ENCODE measurements around the gene RBFOX1. TPM values are rescaled to one million over a fixed set of nuclear protein-coding genes. Genes with fewer than 3 reads are reported as not detected.

RBFOX1 gene
- total and polyA plus RNA-seq, 10 of the 15 experiments (the other 5 are each of a cell fraction or from before 2014, with no cell fraction given) = 0.87 TPM; not detected in 9

DNA sequence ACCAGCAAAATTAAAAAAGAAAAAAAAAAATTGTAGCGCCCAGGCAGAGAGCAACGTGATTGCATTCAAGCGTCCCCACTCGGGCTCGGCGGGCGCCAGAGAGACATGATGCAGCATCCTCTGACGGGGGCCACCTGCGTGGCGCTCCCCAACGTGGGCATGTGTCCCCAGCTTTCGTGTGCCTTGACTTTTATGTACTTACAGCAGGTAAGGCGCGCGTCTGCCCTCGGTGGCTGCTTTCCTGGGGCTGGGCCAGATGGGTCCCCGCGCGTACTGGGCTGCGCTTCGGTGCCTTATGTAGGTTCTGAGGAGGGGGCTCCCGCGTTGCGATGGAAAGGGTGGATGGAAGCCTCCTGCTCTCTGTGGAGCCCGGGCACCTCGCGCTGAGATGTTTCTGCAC, 28.4 kb upstream of the RBFOX1 start:
- no peaks in the 10 kb centered on the region for H3K79me2 ChIP-seq (ENCODE audit: control insufficient read depth, insufficient read depth, low read length)
- no peak overlapping the region for H3K9ac ChIP-seq (ENCODE audit: control insufficient read depth, insufficient read depth, low read length)
- no peak overlapping the region for H3K27ac ChIP-seq (ENCODE audit: control insufficient read depth, insufficient read depth)
- ChIA-PET SMC1A (ENCODE audit: uncharacterized antibody, unreplicated experiment) (no interaction called here), POLR2A (no interaction called here), RAD21 (ENCODE audit: unreplicated experiment) (no interaction called here), CTCF (no interaction called here)
- H2AFZ ChIP-seq (ENCODE audit: control insufficient read depth, low read depth, low read length) = no peak overlapping the region
- H3K4me1 ChIP-seq (ENCODE audit: control insufficient read depth, insufficient read depth, low read length) = no peaks in the 10 kb centered on the region
- intact Hi-C loops (cut with micrococcal nuclease; ENCODE audit: unreplicated experiment) = no loop called here
- no peak overlapping the region for H3K4me3 ChIP-seq
- no peak overlapping the region for H3K4me2 ChIP-seq (ENCODE audit: control insufficient read depth, insufficient read depth)
- FAIRE-seq (no peak), DNase-seq (ENCODE audit: low read depth, low spot score) (no peak), ATAC-seq (no peak)
- H3K36me3 ChIP-seq (ENCODE audit: control insufficient read depth in 2 of 2, insufficient read depth in 2 of 2, low read length in 1 of 2) = no peaks in the 10 kb centered on the region
- BruUV-seq (replicated peaks) = no TSS peak
- no peaks in the 10 kb centered on the region; the same call in 2 of the 3 replicates for H3K9me3 ChIP-seq (replicated peaks; ENCODE audit: control insufficient read depth, insufficient read depth, low read length)
- in situ Hi-C loops (cut with MboI) = no loop called here
- H3K27me3 ChIP-seq (replicated peaks in 1 of 2; ENCODE audit: control insufficient read depth in 2 of 2, insufficient read depth in 2 of 2, low read length in 1 of 2) = no peaks in the 10 kb centered on the region
- no peaks in the 10 kb centered on the region for H4K20me1 ChIP-seq (ENCODE audit: control insufficient read depth, insufficient read depth)
- WGBS (ENCODE audit: insufficient coverage, insufficient replicate concordance, low lambda C conversion rate, missing lambda C conversion rate) = 44% methylated on average over 27 of the region's 27 CpGs
- no peak for TF ChIP-seq FOXM1 (IDR thresholded peaks at IDR 0.05; ENCODE audit: low read depth, low read length)
- TF ChIP-seq CBX3 (IDR thresholded peaks at IDR 0.05; ENCODE audit: borderline replicate concordance, low read depth) = no peak
- TF ChIP-seq, protein P1, sequence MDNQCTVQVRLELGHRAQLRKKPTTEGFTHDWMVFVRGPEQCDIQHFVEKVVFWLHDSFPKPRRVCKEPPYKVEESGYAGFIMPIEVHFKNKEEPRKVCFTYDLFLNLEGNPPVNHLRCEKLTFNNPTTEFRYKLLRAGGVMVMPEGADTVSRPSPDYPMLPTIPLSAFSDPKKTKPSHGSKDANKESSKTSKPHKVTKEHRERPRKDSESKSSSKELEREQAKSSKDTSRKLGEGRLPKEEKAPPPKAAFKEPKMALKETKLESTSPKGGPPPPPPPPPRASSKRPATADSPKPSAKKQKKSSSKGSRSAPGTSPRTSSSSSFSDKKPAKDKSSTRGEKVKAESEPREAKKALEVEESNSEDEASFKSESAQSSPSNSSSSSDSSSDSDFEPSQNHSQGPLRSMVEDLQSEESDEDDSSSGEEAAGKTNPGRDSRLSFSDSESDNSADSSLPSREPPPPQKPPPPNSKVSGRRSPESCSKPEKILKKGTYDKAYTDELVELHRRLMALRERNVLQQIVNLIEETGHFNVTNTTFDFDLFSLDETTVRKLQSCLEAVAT (IDR thresholded peaks at IDR 0.05) = no peak
- no peak for TF ChIP-seq PML (IDR thresholded peaks at IDR 0.05; ENCODE audit: low read length)
- TF ChIP-seq NFXL1 (IDR thresholded peaks at IDR 0.05; ENCODE audit: borderline replicate concordance) = no peak
- TF ChIP-seq, protein P2, sequence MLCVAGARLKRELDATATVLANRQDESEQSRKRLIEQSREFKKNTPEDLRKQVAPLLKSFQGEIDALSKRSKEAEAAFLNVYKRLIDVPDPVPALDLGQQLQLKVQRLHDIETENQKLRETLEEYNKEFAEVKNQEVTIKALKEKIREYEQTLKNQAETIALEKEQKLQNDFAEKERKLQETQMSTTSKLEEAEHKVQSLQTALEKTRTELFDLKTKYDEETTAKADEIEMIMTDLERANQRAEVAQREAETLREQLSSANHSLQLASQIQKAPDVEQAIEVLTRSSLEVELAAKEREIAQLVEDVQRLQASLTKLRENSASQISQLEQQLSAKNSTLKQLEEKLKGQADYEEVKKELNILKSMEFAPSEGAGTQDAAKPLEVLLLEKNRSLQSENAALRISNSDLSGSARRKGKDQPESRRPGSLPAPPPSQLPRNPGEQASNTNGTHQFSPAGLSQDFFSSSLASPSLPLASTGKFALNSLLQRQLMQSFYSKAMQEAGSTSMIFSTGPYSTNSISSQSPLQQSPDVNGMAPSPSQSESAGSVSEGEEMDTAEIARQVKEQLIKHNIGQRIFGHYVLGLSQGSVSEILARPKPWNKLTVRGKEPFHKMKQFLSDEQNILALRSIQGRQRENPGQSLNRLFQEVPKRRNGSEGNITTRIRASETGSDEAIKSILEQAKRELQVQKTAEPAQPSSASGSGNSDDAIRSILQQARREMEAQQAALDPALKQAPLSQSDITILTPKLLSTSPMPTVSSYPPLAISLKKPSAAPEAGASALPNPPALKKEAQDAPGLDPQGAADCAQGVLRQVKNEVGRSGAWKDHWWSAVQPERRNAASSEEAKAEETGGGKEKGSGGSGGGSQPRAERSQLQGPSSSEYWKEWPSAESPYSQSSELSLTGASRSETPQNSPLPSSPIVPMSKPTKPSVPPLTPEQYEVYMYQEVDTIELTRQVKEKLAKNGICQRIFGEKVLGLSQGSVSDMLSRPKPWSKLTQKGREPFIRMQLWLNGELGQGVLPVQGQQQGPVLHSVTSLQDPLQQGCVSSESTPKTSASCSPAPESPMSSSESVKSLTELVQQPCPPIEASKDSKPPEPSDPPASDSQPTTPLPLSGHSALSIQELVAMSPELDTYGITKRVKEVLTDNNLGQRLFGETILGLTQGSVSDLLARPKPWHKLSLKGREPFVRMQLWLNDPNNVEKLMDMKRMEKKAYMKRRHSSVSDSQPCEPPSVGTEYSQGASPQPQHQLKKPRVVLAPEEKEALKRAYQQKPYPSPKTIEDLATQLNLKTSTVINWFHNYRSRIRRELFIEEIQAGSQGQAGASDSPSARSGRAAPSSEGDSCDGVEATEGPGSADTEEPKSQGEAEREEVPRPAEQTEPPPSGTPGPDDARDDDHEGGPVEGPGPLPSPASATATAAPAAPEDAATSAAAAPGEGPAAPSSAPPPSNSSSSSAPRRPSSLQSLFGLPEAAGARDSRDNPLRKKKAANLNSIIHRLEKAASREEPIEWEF (IDR thresholded peaks at IDR 0.05; ENCODE audit: insufficient replicate concordance, low read depth, low read length) = no peak
- TF ChIP-seq JUNB (IDR thresholded peaks at IDR 0.05) = no peak
- TF ChIP-seq FOXK2 (IDR thresholded peaks at IDR 0.05) = no peak
- TF ChIP-seq NFYB (IDR thresholded peaks at IDR 0.05; ENCODE audit: insufficient read depth, low read depth, low read length) = no peak
- no peak for TF ChIP-seq ASH2L (IDR thresholded peaks at IDR 0.05; ENCODE audit: borderline replicate concordance, low read depth)
- no peak for TF ChIP-seq ZNF622 (IDR thresholded peaks at IDR 0.05)
- no peak for TF ChIP-seq FOS (IDR thresholded peaks at IDR 0.05; ENCODE audit: borderline replicate concordance, extremely low read depth, insufficient read length)
- no peak for TF ChIP-seq CREM (IDR thresholded peaks at IDR 0.05; ENCODE audit: low read depth)
- no peak for TF ChIP-seq IKZF2 (IDR thresholded peaks at IDR 0.05)
- TF ChIP-seq KAT2A (conservative IDR thresholded peaks at IDR 0.05; ENCODE audit: control insufficient read depth, low read depth, low read length) = no peak
- TF ChIP-seq SUZ12 (IDR thresholded peaks at IDR 0.05; ENCODE audit: unreplicated experiment) = no peak
- TF ChIP-seq, protein P3, sequence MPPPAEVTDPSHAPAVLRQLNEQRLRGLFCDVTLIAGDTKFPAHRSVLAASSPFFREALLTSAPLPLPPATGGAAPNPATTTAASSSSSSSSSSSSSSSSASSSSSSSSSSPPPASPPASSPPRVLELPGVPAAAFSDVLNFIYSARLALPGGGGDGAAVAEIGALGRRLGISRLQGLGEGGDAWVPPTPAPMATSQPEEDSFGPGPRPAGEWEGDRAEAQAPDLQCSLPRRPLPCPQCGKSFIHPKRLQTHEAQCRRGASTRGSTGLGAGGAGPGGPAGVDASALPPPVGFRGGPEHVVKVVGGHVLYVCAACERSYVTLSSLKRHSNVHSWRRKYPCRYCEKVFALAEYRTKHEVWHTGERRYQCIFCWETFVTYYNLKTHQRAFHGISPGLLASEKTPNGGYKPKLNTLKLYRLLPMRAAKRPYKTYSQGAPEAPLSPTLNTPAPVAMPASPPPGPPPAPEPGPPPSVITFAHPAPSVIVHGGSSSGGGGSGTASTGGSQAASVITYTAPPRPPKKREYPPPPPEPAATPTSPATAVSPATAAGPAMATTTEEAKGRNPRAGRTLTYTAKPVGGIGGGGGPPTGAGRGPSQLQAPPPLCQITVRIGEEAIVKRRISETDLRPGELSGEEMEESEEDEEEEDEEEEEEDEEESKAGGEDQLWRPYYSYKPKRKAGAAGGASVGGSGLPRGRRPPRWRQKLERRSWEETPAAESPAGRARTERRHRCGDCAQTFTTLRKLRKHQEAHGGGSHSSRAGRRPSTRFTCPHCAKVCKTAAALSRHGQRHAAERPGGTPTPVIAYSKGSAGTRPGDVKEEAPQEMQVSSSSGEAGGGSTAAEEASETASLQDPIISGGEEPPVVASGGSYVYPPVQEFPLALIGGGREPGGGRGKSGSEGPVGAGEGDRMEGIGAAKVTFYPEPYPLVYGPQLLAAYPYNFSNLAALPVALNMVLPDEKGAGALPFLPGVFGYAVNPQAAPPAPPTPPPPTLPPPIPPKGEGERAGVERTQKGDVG (CRISPR knock-in tag; IDR thresholded peaks at IDR 0.05) = no peak

Data from GM12878 (cell line).